K562 (cell line): ENCODE results near the gene COL24A1. TPM values are rescaled to one million over a fixed set of nuclear protein-coding genes. Genes with fewer than 3 reads are reported as not detected.

Experiments used
- ARID1B ChIP-seq: fragments of 450-650 bp; IDR thresholded peaks from 2 replicates; pipeline ENCODE4 v1.6.1; 2016; ENCODE audit warnings: antibody characterized with exemption, mild to moderate bottlenecking, inconsistent platforms
- ATF6 ChIP-seq: sonication (generic); formaldehyde crosslinking; IDR thresholded peaks from 2 replicates; pipeline ENCODE4 v1.4.0; 2020; ENCODE audit warnings: mild to moderate bottlenecking, missing genetic modification reagents
- CBX2 ChIP-seq: fragments of 200-600 bp; sonication (generic); IDR thresholded peaks from one replicate; pipeline ENCODE4 v1.6.1; 2012; ENCODE audit warnings: mild to moderate bottlenecking, low read length, inconsistent platforms; ENCODE audit not compliant: insufficient read depth, poor library complexity, severe bottlenecking
- CREM ChIP-seq: IDR thresholded peaks from 2 replicates; pipeline ENCODE4 v1.6.1; 2014; ENCODE audit warnings: antibody characterized with exemption, low read depth
- CTBP1 ChIP-seq: fragments of 450-650 bp; IDR thresholded peaks from 2 replicates; pipeline ENCODE4 v1.6.1; 2016; ENCODE audit warnings: borderline replicate concordance
- DPF2 ChIP-seq: fragments of 450-650 bp; IDR thresholded peaks from 2 replicates; pipeline ENCODE4 v1.6.1; 2016
- ESRRA ChIP-seq: fragments of 450-650 bp; IDR thresholded peaks from 2 replicates; pipeline ENCODE4 v1.6.1; 2014; ENCODE audit warnings: low read depth, mild to moderate bottlenecking, moderate library complexity, borderline replicate concordance
- REST ChIP-seq, 2 experiments: fragments of 450-650 bp; formaldehyde crosslinking in 1 of 2; IDR thresholded peaks; 2 replicates each; pipeline versions ENCODE4 v1.4.0 to v1.6.1; 2014 to 2020; ENCODE audit warnings: mild to moderate bottlenecking in 2 of 2, borderline replicate concordance in 1 of 2, low read depth in 1 of 2
- TFAP4 ChIP-seq: sonication (generic); formaldehyde crosslinking; IDR thresholded peaks from 2 replicates; pipeline ENCODE4 v1.8.0; 2022; ENCODE audit warnings: missing genetic modification reagents, mild to moderate bottlenecking, moderate library complexity, borderline replicate concordance
- TRIM28 ChIP-seq: fragments of 450-650 bp; IDR thresholded peaks from 2 replicates; pipeline ENCODE4 v1.6.1; 2017
- XRCC4 ChIP-seq: IDR thresholded peaks from one replicate; pipeline ENCODE4 v1.6.1; 2011; ENCODE audit not compliant: insufficient read depth, insufficient read length; ENCODE audit errors: extremely low read depth
- ZFX ChIP-seq: sonication (generic); formaldehyde crosslinking; IDR thresholded peaks from 2 replicates; pipeline ENCODE4 v1.8.0; 2022; ENCODE audit warnings: mild to moderate bottlenecking, missing genetic modification reagents, moderate library complexity
- ZNF589 ChIP-seq: fragments of 200-800 bp; sonication (Bioruptor generic); IDR thresholded peaks from 2 replicates; pipeline ENCODE4 v1.6.1; 2016; ENCODE audit warnings: low read depth, missing genetic modification characterization, missing compliant biosample characterization
- polyA plus RNA-seq, 8 experiments: library from polyadenylated mRNA; depleted of rRNA in 4 of 8; stranded (reverse) in 5 of 8; unstranded in 3 of 8; fragments of >200 nt; fragmentation: Nextera tagmentation in 2 of 8; fragmentation: Illumina TruSeq in 1 of 8; extraction: Ambion mirVana in 2 of 8; extraction: Trizol in 1 of 8; gene quantifications; 2 replicates each; pipeline versions ENCODE4 v1.2.1 to v1.2.3, GENCODE V29; 2011 to 2014; ENCODE audit warnings: inconsistent platforms in 1 of 8, missing spikeins in 1 of 8
- total RNA-seq, 7 experiments: library from RNA; depleted of rRNA in 6 of 7; stranded (reverse); fragments of >200 nt in 6 of 7; fragmentation: Illumina TruSeq in 2 of 7; extraction: Trizol in 2 of 7; gene quantifications; 2 replicates each; pipeline versions ENCODE4 v1.2.1 to v1.2.3, GENCODE V29; 2011 to 2021; ENCODE audit warnings: low replicate concordance in 1 of 7

The COL24A1 gene
- total and polyA plus RNA-seq, 9 of the 15 experiments (the other 6 are each of a cell fraction or from before 2014, with no cell fraction given), result 0.01 to 0.06 (median 0.03) TPM; not detected in 2

- TF ChIP-seq REST (IDR thresholded peaks at IDR 0.05; ENCODE audit: borderline replicate concordance) (0 out of 2 replicates have a peak, but pooled peaks have one; percentile 31), REST (CRISPR knock-in tag; IDR thresholded peaks at IDR 0.05; ENCODE audit: low read depth) (no peak), ZFX (peak; percentile 86), CREM (peak; percentile 86), DPF2 (peak; percentile 37; the same call in 1 of the 2 replicates), ESRRA (peak; percentile 43; the same call in 1 of the 2 replicates), XRCC4 (no peak), ARID1B (peak; percentile 42; the same call in 1 of the 2 replicates), CBX2 (no peak), ATF6 (no peak), ZNF589 (CRISPR knock-in tag) (no peak), TFAP4 (CRISPR knock-in tag) (peak; percentile 76; the same call in 1 of the 2 replicates), TRIM28 (peak; percentile 53; the same call in 1 of the 2 replicates), CTBP1 (peak; percentile 83)
Measured at GRCh38 chr1:85707990-85708828, 448.4 kb downstream of the COL24A1 start, which contains the start of gene ZNHIT6 (continued).
